Measurements from ENCODE around the gene RNF38.

DNA sequence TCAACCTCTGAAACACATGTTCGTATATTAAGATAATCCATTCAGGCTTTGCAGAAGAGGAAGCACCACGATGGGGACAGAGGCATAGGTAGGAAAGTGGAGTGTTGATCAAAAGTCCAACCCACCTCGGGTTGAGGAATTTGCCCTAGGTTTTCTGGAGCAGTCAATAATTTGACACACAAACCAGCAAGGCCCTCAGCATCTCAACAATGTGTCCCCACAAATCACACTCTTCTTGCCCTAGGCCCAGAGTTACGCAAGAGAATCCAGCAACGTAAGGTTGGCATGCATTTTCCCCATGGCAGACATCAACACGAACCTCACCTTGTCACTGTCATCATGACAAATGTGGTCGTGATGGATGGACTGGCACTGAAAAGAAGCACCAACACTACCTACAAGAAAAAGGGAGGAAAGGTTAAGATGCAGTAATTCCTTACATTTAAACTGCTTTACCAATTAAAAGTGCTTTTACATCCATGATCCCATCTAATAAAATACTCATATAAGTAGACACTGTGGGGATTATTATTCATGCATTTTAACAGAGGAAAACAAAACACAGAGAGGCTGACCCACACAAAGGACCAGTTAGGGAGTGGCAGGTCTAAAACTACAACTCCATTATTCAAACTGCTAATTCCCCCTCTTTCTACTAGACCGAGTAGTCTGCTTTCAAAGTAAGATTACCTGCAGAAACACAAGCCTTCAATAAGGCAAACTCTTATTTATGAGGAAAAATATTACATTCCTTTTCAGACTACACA is 24.4 kb upstream of the RNF38 start:
- TF ChIP-seq POLR2A (IDR thresholded peaks at IDR 0.05; ENCODE audit: low read depth, low read length) (no peak), POLR2AphosphoS5 (IDR thresholded peaks at IDR 0.05; ENCODE audit: low read depth, low read length) (no peak), TAF1 (IDR thresholded peaks at IDR 0.05; ENCODE audit: borderline replicate concordance, low read depth, low read length) (no peak)

All from GM12892 (cell line).